SU-DHL-6 (cell line): ENCODE measurements around the gene ATG9B.

Experiments
- EZH2phosphoT487 ChIP-seq: fragments of 200-600 bp; sonication (generic), shearing (Covaris generic); conservative IDR thresholded peaks from 2 replicates; pipeline ENCODE4 v1.6.1; 2018; ENCODE audit warnings: mild to moderate bottlenecking, antibody characterized with exemption, low read length, moderate library complexity, mixed read lengths
- TF ChIP-seq, protein P1 (sequence below): fragments of 200-600 bp; sonication (generic); IDR thresholded peaks from one replicate; pipeline ENCODE4 v1.5.1; 2017; ENCODE audit warnings: antibody characterized with exemption, mild to moderate bottlenecking, low read length, moderate library complexity; ENCODE audit not compliant: insufficient read depth, poor library complexity, severe bottlenecking

DNA sequence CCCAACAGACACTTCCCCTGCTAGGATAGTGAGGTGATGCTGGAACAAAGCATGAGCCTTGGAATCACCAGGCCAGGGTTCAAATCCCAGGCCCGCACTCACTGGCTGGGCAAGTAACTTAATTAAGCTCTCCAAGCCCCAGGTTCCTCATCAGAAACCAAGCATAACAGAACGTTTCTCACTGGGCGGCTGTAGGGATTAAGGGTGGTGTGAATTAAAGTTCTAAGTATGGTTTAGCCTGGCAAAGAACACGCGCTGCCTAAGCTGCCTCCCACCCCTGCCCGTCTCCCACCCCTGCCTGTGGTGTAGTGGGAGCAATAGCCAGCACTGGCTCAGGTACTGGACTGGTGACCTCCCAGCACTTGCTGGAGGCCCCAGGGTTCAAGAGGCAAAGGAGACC, 40.7 kb upstream of the ATG9B start:
- TF ChIP-seq, protein P1, sequence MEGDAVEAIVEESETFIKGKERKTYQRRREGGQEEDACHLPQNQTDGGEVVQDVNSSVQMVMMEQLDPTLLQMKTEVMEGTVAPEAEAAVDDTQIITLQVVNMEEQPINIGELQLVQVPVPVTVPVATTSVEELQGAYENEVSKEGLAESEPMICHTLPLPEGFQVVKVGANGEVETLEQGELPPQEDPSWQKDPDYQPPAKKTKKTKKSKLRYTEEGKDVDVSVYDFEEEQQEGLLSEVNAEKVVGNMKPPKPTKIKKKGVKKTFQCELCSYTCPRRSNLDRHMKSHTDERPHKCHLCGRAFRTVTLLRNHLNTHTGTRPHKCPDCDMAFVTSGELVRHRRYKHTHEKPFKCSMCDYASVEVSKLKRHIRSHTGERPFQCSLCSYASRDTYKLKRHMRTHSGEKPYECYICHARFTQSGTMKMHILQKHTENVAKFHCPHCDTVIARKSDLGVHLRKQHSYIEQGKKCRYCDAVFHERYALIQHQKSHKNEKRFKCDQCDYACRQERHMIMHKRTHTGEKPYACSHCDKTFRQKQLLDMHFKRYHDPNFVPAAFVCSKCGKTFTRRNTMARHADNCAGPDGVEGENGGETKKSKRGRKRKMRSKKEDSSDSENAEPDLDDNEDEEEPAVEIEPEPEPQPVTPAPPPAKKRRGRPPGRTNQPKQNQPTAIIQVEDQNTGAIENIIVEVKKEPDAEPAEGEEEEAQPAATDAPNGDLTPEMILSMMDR: no peak
- no peak for TF ChIP-seq EZH2phosphoT487
